ENCODE data around the gene SLX4IP.

- TF ChIP-seq POLR2A (IDR thresholded peaks at IDR 0.05) (no peak), CTCF (IDR thresholded peaks at IDR 0.05) (no peak), EP300 (IDR thresholded peaks at IDR 0.05) (no peak)
Measured at GRCh38 chr20:10462516-10462915, 27.4 kb downstream of the SLX4IP start.
